ENCODE data around the gene EFNB2.

Gene EFNB2

GRCh38 chr13:106525865-106526264 lies 9.6 kb downstream of the EFNB2 start:
- DNase-seq (ENCODE audit: low read depth) = no peak
- H3K4me3 ChIP-seq (ENCODE audit: low read depth, low read length) = no peak overlapping the region
- TF ChIP-seq CTCF (IDR thresholded peaks at IDR 0.05; ENCODE audit: control insufficient read depth, extremely low read depth, insufficient read depth) = no peak

GRCh38 chr13:106524108-106524507 lies 11.4 kb downstream of the EFNB2 start:
- H3K4me3 ChIP-seq (ENCODE audit: low read depth, low read length) = no peak overlapping the region
- TF ChIP-seq CTCF (IDR thresholded peaks at IDR 0.05; ENCODE audit: control insufficient read depth, extremely low read depth, insufficient read depth) = no peak
- no peak for DNase-seq (ENCODE audit: low read depth)

DNA sequence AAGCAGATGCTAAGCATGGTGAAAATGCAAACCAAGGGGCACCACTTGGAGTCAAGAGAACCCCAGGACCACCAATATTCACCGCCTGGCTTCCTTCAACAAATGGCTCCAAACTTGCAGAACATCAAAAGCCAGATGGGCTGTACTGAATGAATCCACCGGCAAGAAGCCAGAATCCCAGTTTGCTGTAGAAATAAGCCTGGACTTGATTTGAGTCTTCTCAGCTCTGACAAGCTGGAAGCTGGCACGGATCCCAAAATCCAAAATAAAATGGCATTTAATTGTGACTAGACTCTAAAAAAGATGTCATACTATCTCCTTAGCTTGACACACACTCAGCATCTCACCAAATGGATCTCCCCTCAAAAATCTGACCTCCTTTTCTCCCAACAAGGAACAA lies 11.9 kb downstream of the EFNB2 start:
- H3K4me3 ChIP-seq (ENCODE audit: low read depth, low read length) = no peak overlapping the region
- DNase-seq (ENCODE audit: low read depth) = no peak
- no peak for TF ChIP-seq CTCF (IDR thresholded peaks at IDR 0.05; ENCODE audit: control insufficient read depth, extremely low read depth, insufficient read depth)

- no peak for TF ChIP-seq CTCF (IDR thresholded peaks at IDR 0.05; ENCODE audit: control insufficient read depth, extremely low read depth, insufficient read depth)
- H3K4me3 ChIP-seq (ENCODE audit: low read depth, low read length) = no peak overlapping the region
- peak; percentile 42 for DNase-seq (ENCODE audit: low read depth)
These were observed 12.4 kb downstream of the EFNB2 start for GRCh38 chr13:106522898-106523525.

DNA sequence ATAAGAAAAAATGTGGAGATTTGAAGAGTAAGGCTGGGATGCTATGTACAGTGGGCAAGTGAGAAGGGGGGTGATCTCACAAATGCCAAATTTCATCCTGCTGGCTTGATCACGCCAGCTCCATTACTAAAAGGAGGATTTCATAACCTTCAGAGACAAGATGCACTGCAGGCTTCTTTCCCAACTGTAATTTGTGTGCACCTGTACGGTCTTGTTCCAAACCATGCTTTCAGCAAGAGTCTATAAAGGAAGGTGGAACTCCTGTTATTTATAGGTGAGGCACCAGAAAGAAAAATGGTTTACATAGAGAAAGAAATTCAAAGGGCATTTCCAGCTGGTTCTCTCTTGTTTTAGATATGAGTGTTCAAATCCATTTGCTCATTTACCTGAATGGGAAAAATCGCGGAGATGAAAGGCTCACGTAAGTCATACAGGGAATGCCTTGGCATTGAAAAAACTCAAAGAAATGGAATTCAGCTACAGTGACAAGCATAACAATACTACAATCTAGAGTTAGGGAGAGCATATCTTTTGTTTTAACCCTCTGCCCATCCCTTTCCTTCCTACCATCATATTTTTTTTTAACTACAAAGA lies 13.3 kb downstream of the EFNB2 start:
- no peak for TF ChIP-seq CTCF (IDR thresholded peaks at IDR 0.05; ENCODE audit: control insufficient read depth, extremely low read depth, insufficient read depth)
- DNase-seq (ENCODE audit: low read depth) = no peak
- no peak overlapping the region for H3K4me3 ChIP-seq (ENCODE audit: low read depth, low read length)

GRCh38 chr13:106521095-106521799 lies 14.2 kb downstream of the EFNB2 start:
- DNase-seq (ENCODE audit: low read depth) = no peak
- no peak overlapping the region for H3K4me3 ChIP-seq (ENCODE audit: low read depth, low read length)
- TF ChIP-seq CTCF (IDR thresholded peaks at IDR 0.05; ENCODE audit: control insufficient read depth, extremely low read depth, insufficient read depth) = no peak
